ENCODE data around the gene IWS1.

GRCh38 chr2:127506510-127506909 lies 19.8 kb downstream of the IWS1 start:
- no peak for TF ChIP-seq CTCF (IDR thresholded peaks at IDR 0.05)
- TF ChIP-seq POLR2A (IDR thresholded peaks at IDR 0.05), result no peak

Measured in uterus (tissue), 2 donors.